Bronchial epithelial cell (primary cell): ENCODE results near the gene IER5. TPM values are rescaled to one million over a fixed set of nuclear protein-coding genes. Genes with fewer than 3 reads are reported as not detected.

Experiments used
- DNase-seq: peaks from one replicate; pipeline ENCODE4 v3.0.0-alpha.2; 2010; ENCODE audit warnings: low read depth
- FAIRE-seq: peaks from 2 replicates; lab custom pipeline; 2011; peaks lifted over from hg19 to GRCh38; lab: Jason Lieb, UNC
- H3K27me3 ChIP-seq: 2 replicates; pipeline ENCODE4 v1.5.1; 2011; ENCODE audit warnings: low read length; ENCODE audit not compliant: control insufficient read depth, insufficient read depth
- H3K36me3 ChIP-seq: 2 replicates; pipeline ENCODE4 v1.5.1; 2011; ENCODE audit warnings: low read length; ENCODE audit not compliant: control insufficient read depth, insufficient read depth
- H3K4me3 ChIP-seq: 2 replicates; pipeline ENCODE4 v1.5.1; 2011; ENCODE audit warnings: mild to moderate bottlenecking, low read depth, low read length, control low read depth
- total RNA-seq: library from RNA; depleted of rRNA; stranded (reverse); fragments of >200 nt; gene quantifications from 2 replicates; pipeline ENCODE4 v1.2.1, GENCODE V29; 2014
- TF ChIP-seq, protein P1 (sequence below): IDR thresholded peaks from 2 replicates; pipeline ENCODE4 v1.5.1; 2011; ENCODE audit warnings: mild to moderate bottlenecking, moderate library complexity, low read length, control low read depth, inconsistent platforms; ENCODE audit not compliant: insufficient read depth, severe bottlenecking

IER5 gene
- total RNA-seq, 1 donor from 2014 or later, result 47.7 TPM

DNA sequence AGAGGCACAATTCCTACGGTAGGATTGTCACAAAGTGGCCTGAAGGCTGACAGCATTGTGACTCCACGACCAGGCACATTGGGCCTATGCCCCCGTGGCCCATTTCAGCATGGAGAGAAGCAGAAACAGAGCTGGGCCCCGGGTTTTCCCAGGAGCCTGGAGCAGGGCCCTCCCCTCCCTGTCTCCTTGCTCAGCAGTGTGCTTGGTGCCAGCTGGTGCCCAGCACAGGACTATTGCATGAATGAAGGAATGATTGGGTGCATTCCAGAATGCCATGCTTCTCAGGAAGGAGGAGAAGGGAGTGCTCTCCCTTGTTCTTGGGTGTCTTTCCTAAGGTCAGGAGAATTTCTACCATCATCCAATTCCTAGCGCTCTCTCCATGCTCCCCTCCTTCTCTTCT, 33.7 kb downstream of the IER5 start:
- TF ChIP-seq, protein P1, sequence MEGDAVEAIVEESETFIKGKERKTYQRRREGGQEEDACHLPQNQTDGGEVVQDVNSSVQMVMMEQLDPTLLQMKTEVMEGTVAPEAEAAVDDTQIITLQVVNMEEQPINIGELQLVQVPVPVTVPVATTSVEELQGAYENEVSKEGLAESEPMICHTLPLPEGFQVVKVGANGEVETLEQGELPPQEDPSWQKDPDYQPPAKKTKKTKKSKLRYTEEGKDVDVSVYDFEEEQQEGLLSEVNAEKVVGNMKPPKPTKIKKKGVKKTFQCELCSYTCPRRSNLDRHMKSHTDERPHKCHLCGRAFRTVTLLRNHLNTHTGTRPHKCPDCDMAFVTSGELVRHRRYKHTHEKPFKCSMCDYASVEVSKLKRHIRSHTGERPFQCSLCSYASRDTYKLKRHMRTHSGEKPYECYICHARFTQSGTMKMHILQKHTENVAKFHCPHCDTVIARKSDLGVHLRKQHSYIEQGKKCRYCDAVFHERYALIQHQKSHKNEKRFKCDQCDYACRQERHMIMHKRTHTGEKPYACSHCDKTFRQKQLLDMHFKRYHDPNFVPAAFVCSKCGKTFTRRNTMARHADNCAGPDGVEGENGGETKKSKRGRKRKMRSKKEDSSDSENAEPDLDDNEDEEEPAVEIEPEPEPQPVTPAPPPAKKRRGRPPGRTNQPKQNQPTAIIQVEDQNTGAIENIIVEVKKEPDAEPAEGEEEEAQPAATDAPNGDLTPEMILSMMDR, result no peak
- Histone ChIP-seq H3K36me3 (no peaks in the 10 kb centered on the region), H3K27me3 (no peaks in the 10 kb centered on the region), H3K4me3 (no peak overlapping the region)
- FAIRE-seq (no peak), DNase-seq (no peak)

DNA sequence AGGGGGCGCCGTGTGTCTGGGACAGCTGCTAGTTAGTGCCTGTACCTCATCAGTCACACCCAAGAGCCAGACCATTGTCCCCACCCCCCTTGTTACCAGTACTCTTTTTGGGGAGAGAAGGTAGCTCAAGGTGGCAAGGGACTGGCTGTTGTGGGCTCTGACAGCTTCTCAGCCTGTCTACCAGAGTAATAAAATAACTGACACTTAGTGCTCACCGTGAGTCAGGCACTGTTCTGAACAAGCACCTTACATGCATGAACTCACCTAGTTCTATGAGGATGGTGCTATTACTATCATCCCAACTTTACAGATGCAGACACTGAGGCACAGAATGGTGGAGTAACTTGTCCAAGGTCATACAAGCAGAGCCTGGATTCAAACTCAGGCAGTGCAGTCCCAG, 34.7 kb downstream of the IER5 start:
- TF ChIP-seq, protein P1, result no peak

DNA sequence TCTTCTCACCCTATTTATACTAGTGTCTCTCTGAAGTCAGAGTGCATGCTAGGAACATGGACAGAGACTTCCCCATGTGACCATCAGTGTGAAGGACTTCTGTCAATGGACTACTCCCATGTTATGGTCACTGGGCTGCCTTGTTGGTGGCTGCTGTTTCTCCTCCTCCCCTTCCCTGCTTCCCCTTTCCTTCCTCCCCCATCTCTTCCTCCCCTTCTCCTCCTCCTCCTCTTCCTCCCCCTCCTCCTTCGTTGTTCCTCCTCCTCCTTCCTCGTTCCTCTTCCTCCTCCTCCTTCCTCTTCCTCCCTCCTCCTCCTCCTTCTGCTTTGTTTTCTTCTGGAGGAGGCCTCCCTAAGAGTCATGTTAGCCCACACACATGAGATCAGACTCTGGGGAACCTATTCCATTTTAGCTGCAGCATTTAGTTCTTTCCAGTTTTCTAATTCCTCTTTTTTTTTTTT, 35.8 kb downstream of the IER5 start:
- Histone ChIP-seq H3K27me3 (no peaks in the 10 kb centered on the region), H3K36me3 (no peaks in the 10 kb centered on the region), H3K4me3 (no peak overlapping the region)
- FAIRE-seq (no peak), DNase-seq (no peak)
- TF ChIP-seq, protein P1, result no peak

More for the DNA sequence above, 34.7 kb downstream of the IER5 start:
- H3K4me3 ChIP-seq, result no peak overlapping the region
- H3K27me3 ChIP-seq, result no peaks in the 10 kb centered on the region
- no peaks in the 10 kb centered on the region for H3K36me3 ChIP-seq
- DNase-seq (no peak), FAIRE-seq (no peak)

DNA sequence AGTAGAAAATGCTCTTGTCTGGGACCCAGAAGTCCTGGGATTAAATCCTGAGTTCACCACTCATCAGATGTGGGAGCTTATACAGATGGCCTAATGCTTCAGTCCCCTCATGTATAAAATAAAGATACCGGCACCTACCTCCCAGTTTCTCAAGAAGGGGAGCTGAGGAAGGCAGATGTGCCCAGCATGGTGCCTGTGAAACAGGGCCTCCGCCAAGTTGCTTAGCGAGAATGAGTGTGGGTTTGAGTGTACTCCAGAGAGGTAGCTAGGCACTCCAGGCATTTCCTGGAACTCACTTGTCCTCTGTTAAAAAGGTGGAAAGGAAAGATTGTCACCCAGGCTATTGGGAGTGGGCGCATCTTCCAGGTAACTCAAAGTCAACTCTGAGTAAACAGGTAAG, 37.8 kb downstream of the IER5 start:
- no peak for FAIRE-seq
- H3K36me3 ChIP-seq, result no peaks in the 10 kb centered on the region

DNA sequence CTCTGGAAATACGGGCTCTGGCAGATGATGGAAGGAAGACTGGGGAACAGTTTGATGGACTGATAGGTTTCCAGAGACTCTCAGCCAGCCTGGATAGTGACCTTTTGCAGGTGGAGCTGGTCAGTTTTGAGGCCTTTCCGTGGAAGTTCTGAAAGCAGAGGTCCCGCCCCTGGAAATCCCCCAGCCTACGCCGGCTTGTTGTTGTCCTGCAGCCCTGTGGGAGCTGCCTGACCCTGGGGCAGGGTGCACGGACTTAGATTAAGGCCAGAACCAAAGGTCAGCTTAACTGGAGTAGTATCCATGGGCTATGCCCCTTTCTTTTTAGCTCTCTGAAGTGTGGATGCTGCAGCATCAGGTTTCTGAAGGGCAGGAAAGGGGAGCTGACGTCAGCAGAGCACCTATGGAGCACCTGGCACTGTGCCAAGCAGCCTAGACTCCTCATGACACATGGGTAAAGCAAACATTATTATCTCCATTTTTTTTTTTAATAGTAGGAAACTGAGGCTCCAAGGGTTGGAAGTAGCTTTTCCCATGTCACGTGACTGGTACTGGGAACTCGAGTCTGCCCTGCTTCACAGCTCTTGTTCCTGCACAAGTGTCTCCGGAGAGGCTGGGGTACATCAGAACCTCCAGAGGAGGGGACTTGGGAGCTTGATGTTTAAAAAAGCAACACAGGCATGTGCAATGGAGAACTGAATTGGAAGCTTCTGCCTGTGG, 38.5 kb downstream of the IER5 start:
- DNase-seq (peak; percentile 86), FAIRE-seq (no peak)
- H3K4me3 ChIP-seq, result no peak overlapping the region
- TF ChIP-seq, protein P1, result no peak
- no peaks in the 10 kb centered on the region for H3K27me3 ChIP-seq
- H3K36me3 ChIP-seq, result no peaks in the 10 kb centered on the region

More for the DNA sequence above, 37.8 kb downstream of the IER5 start:
- H3K27me3 ChIP-seq, result no peaks in the 10 kb centered on the region
- TF ChIP-seq, protein P1, result no peak
- no peak overlapping the region for H3K4me3 ChIP-seq
- DNase-seq, result no peak
